ENCODE data around the gene OR2D2.

- TF ChIP-seq CTCF (IDR thresholded peaks at IDR 0.05) = no peak
- TF ChIP-seq POLR2A (IDR thresholded peaks at IDR 0.05; ENCODE audit: low read depth) = no peak
- no peak for TF ChIP-seq POLR2AphosphoS5 (IDR thresholded peaks at IDR 0.05)
Observed at GRCh38 chr11:6911948-6912347, 19.6 kb upstream of the OR2D2 start.
